Ascending aorta (tissue), 2 donors: Measurements from ENCODE around the gene STRN3. TPM values are rescaled to one million over a fixed set of nuclear protein-coding genes. Genes with fewer than 3 reads are reported as not detected.

Source experiments
- DNase-seq, 2 donors: peaks; one replicate each; pipeline ENCODE4 v3.0.0-alpha.2; 2019; ENCODE audit warnings: low spot score in 2 of 2
- H3K27ac ChIP-seq, 2 donors: fragments of 200-600 bp; sonication (generic); one replicate each; pipeline ENCODE4 v1.5.1; 2016 to 2017; ENCODE audit warnings: mild to moderate bottlenecking in 1 of 2
- H3K27me3 ChIP-seq: fragments of 200-600 bp; sonication (generic); one replicate; pipeline ENCODE4 v1.5.1; 2017
- H3K36me3 ChIP-seq, 2 donors: fragments of 200-600 bp; sonication (generic); one replicate each; pipeline ENCODE4 v1.5.1; 2016
- H3K4me1 ChIP-seq, 2 donors: fragments of 200-600 bp; sonication (generic); one replicate each; pipeline ENCODE4 v1.5.1; 2016 to 2017; ENCODE audit warnings: mild to moderate bottlenecking in 1 of 2
- H3K4me3 ChIP-seq, 2 donors: fragments of 200-600 bp; sonication (generic); one replicate each; pipeline ENCODE4 v1.5.1; 2016 to 2017; ENCODE audit warnings: mild to moderate bottlenecking in 1 of 2
- H3K9me3 ChIP-seq, 2 donors: fragments of 200-600 bp; sonication (generic); one replicate each; pipeline ENCODE4 v1.5.1; 2016
- CTCF ChIP-seq, 3 experiments: fragments of 200-600 bp in 2 of 3; fragments of 450-650 bp in 1 of 3; sonication (generic) in 2 of 3; IDR thresholded peaks; one replicate each; pipeline ENCODE4 v1.5.1; 2016 to 2019; ENCODE audit warnings: antibody characterized with exemption in 3 of 3, mild to moderate bottlenecking in 1 of 3, moderate library complexity in 1 of 3
- intact Hi-C: fragments of 100-400 bp; cut with DNase I; formaldehyde crosslinking; loops from one replicate; pipeline ENCODE4 v1.15.1; 2023
- total RNA-seq: library from RNA; depleted of rRNA; stranded (reverse); fragments of >200 nt; gene quantifications from one replicate; pipeline ENCODE4 v1.1.0, GENCODE V29; 2016

The STRN3 gene
- total RNA-seq, 1 donor from 2014 or later, result 38.5 TPM

- no peak for TF ChIP-seq CTCF (IDR thresholded peaks at IDR 0.05)
- Histone ChIP-seq H3K36me3 (peaks cover 5 to 6% of the 10 kb centered on the region in 2 donors), H3K9me3 (no peaks in the 10 kb centered on the region), H3K4me3 (no peak overlapping the region), H3K4me1 (no peaks in the 10 kb centered on the region), H3K27me3 (no peaks in the 10 kb centered on the region), H3K27ac (no peak overlapping the region)
- intact Hi-C loops, result no loop called here
- DNase-seq, result no peak
Measured at GRCh38 chr14:30928462-30928861, 97.7 kb downstream of the STRN3 start.

- TF ChIP-seq CTCF (IDR thresholded peaks at IDR 0.05), result no peak
- Histone ChIP-seq H3K4me3 (no peak overlapping the region), H3K27ac (no peak overlapping the region), H3K9me3 (no peaks in the 10 kb centered on the region), H3K36me3 (peaks cover 5% of the 10 kb centered on the region in 2 donors), H3K27me3 (no peaks in the 10 kb centered on the region), H3K4me1 (no peaks in the 10 kb centered on the region)
- intact Hi-C loops, result no loop called here
- DNase-seq, result no peak
Measured at GRCh38 chr14:30925254-30925653, 100.9 kb downstream of the STRN3 start.

DNA sequence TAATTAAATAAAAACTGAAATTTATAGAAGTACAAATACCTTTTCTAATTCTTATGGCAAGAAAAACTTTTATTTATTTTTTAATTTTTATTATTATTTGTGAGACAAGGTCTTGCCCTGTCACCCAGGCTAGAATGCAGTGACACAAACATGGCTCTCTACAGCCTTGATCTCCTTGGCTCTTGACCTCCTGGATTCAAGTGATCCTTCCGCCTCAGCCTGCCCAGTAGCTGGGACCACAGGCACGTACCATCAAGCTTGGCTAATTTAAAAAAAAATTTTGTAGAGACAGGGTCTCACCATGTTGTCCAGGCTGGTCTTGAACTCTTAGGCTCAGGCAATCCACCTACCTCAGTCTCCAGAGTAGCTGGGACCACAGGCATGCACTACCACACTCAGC, 104.4 kb downstream of the STRN3 start:
- no peak for TF ChIP-seq CTCF (IDR thresholded peaks at IDR 0.05)
- DNase-seq, result no peak
- H3K4me3 ChIP-seq, result no peak overlapping the region
- no peak overlapping the region for H3K27ac ChIP-seq
- H3K4me1 ChIP-seq, result no peaks in the 10 kb centered on the region
- no peaks in the 10 kb centered on the region for H3K9me3 ChIP-seq
- H3K36me3 ChIP-seq, result peaks cover 5% of the 10 kb centered on the region in 2 donors
- H3K27me3 ChIP-seq, result no peaks in the 10 kb centered on the region
- intact Hi-C loops, result no loop called here

DNA sequence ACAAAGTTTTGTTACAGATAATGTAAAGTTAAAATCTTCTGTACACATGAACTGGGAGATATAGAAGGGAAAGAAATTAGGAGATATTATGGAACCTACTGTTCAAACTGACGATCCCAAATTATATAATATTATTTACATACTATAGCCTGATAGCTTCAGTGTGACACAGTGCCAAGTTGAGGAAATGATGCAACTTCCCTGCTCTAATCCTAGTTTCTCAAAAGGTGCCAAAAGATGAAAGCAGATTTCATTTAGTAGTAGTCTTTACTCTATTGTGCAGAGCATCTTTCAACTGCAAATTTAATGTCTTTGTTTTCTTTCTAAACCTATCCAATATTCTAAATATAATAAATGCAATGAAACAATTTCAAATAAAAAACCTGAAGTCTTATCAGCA, 104.9 kb downstream of the STRN3 start:
- no peak for DNase-seq
- Histone ChIP-seq H3K4me3 (no peak overlapping the region), H3K27ac (no peak overlapping the region), H3K4me1 (no peaks in the 10 kb centered on the region), H3K9me3 (no peaks in the 10 kb centered on the region), H3K27me3 (no peaks in the 10 kb centered on the region), H3K36me3 (peaks cover 5% of the 10 kb centered on the region in 2 donors)
- intact Hi-C loops, result no loop called here
- TF ChIP-seq CTCF (IDR thresholded peaks at IDR 0.05), result no peak

DNA sequence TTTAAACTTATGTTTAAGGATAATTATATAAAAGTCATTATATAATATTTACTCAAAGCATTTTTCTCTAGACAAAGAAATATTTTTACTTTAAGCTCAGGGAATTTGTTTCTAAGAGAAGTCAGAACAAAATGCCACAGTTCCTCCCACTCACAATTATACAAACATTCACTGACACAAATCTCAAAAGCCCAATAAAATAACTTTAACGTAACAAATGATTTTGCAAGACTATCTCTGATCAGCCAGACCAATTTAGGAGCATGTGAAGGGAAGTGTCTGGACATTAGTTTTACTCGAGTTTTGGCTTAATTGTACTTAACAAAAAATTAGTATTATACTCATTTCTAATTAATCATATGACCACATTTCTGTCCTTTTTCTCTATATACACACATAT, 110.6 kb downstream of the STRN3 start:
- no peaks in the 10 kb centered on the region for H3K9me3 ChIP-seq
- H3K36me3 ChIP-seq, result peaks cover 14 to 16% of the 10 kb centered on the region in 2 donors
- no peaks in the 10 kb centered on the region for H3K27me3 ChIP-seq
- no peak overlapping the region for H3K27ac ChIP-seq
- DNase-seq, result no peak
- no peaks in the 10 kb centered on the region for H3K4me1 ChIP-seq
- intact Hi-C loops, result no loop called here
- no peak for TF ChIP-seq CTCF (IDR thresholded peaks at IDR 0.05)
- no peak overlapping the region for H3K4me3 ChIP-seq

GRCh38 chr14:30914812-30915211, 111.4 kb downstream of the STRN3 start:
- no peaks in the 10 kb centered on the region for H3K4me1 ChIP-seq
- no peak for DNase-seq
- TF ChIP-seq CTCF (IDR thresholded peaks at IDR 0.05), result no peak
- no peak overlapping the region for H3K27ac ChIP-seq
- H3K36me3 ChIP-seq, result peaks cover 14 to 18% of the 10 kb centered on the region in 2 donors
- H3K9me3 ChIP-seq, result no peaks in the 10 kb centered on the region
- intact Hi-C loops, result no loop called here
- no peak overlapping the region for H3K4me3 ChIP-seq
- H3K27me3 ChIP-seq, result no peaks in the 10 kb centered on the region
